HAP-1 (cell line): ENCODE results near the gene FGF7.
A peak's percentile ranks its signal among the peaks of the same experiment; 100 is the strongest.

ENCODE experiments used
- DNase-seq, 2 experiments: peaks; one replicate each; pipeline ENCODE4 v3.0.0-alpha.2; 2016 to 2020; ENCODE audit warnings: low spot score in 2 of 2
- H3K27me3 ChIP-seq: fragments of 250-450 bp; sonication (Bioruptor Pico); 2 replicates; pipeline ENCODE4 v1.5.1; 2020; ENCODE audit warnings: low read depth, mild to moderate bottlenecking, moderate library complexity
- H3K36me3 ChIP-seq: fragments of 250-450 bp; sonication (Bioruptor Pico); replicated peaks from 2 replicates; pipeline ENCODE4 v1.5.1; 2020; ENCODE audit warnings: mild to moderate bottlenecking
- H3K4me1 ChIP-seq: fragments of 250-450 bp; sonication (Bioruptor Pico); 2 replicates; pipeline ENCODE4 v1.5.1; 2020; ENCODE audit warnings: mild to moderate bottlenecking
- H3K4me3 ChIP-seq: fragments of 250-450 bp; sonication (Bioruptor Pico); 2 replicates; pipeline ENCODE4 v1.5.1; 2020; ENCODE audit warnings: mild to moderate bottlenecking, moderate library complexity
- H3K9me3 ChIP-seq: fragments of 250-450 bp; sonication (Bioruptor Pico); 2 replicates; pipeline ENCODE4 v1.5.1; 2020; ENCODE audit warnings: mild to moderate bottlenecking, moderate library complexity
- in situ Hi-C: fragments of 300-500 bp; cut with MboI; formaldehyde crosslinking; loops from 3 replicates; pipeline ENCODE4 v1.14.3; 2020; ENCODE audit warnings: low sequenced_read_pairs, inconsistent platforms, mixed read lengths

The FGF7 gene

DNA sequence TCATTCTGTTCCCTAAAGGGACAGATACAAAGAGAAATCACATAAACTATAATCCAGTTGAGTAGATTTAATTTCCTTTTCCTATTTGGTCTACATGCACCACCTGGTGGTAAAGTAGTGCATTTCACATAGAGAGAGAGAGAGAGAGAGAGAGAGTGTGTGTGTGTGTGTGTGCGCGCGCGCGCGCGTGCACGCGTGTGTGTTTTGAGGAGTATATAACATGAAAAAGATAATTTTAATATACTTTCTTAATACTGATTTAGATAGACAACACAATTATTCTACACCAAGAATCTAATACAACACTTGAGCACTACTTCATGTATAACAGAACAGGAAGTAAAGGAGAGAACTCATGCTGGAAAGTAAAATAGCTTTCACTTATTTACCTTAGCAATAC, 1.1 kb upstream of the FGF7 start:
- no peaks in the 10 kb centered on the region for H3K27me3 ChIP-seq
- DNase-seq, result peak; percentile 49 to 73
- H3K36me3 ChIP-seq, result no peaks in the 10 kb centered on the region
- H3K9me3 ChIP-seq, result no peaks in the 10 kb centered on the region
- no peak overlapping the region for H3K4me3 ChIP-seq
- in situ Hi-C loops, result loop anchor here (25.0 kb wide), 1 partner anchor 560 kb away; no protein-coding TSS in a partner anchor
- H3K4me1 ChIP-seq, result peaks cover 6% of the 10 kb centered on the region; the same call in 1 of the 2 replicates

GRCh38 chr15:49423901-49424550, 984 bp downstream of the FGF7 start:
- Histone ChIP-seq H3K36me3 (no peaks in the 10 kb centered on the region), H3K4me3 (no peak overlapping the region), H3K4me1 (peaks cover 6% of the 10 kb centered on the region; the same call in 1 of the 2 replicates), H3K9me3 (no peaks in the 10 kb centered on the region), H3K27me3 (no peaks in the 10 kb centered on the region)
- in situ Hi-C loops, result loop anchor here (25.0 kb wide), 1 partner anchor 562 kb away; no protein-coding TSS in a partner anchor
- DNase-seq, result no peak

GRCh38 chr15:49424954-49425353, 1.9 kb downstream of the FGF7 start:
- Histone ChIP-seq H3K4me1 (peaks cover 6% of the 10 kb centered on the region; the same call in 1 of the 2 replicates), H3K9me3 (no peaks in the 10 kb centered on the region), H3K27me3 (no peaks in the 10 kb centered on the region), H3K36me3 (no peaks in the 10 kb centered on the region), H3K4me3 (no peak overlapping the region)
- in situ Hi-C loops, result loop anchor here (25.0 kb wide), 1 partner anchor 563 kb away; no protein-coding TSS in a partner anchor
- no peak for DNase-seq

DNA sequence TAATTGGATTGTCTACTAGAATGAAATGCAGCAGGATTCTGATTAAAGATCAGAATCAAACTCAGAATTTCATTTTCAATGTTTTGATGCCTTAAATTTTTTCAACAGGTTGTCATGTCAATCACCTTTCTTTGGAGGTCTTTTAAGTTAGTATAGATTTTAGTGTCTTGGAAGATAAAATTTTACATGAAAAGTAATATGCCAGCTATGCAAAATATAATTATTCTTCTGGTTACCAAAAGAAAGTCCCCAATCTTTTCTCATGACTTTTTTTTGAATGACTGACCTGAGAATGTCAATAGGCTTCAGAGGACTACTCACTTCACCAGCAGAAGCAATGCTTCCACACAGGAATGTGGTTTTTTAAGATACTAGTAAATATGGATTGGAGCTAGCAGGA, 4.3 kb downstream of the FGF7 start:
- no peak for DNase-seq
- H3K4me3 ChIP-seq, result no peak overlapping the region

DNA sequence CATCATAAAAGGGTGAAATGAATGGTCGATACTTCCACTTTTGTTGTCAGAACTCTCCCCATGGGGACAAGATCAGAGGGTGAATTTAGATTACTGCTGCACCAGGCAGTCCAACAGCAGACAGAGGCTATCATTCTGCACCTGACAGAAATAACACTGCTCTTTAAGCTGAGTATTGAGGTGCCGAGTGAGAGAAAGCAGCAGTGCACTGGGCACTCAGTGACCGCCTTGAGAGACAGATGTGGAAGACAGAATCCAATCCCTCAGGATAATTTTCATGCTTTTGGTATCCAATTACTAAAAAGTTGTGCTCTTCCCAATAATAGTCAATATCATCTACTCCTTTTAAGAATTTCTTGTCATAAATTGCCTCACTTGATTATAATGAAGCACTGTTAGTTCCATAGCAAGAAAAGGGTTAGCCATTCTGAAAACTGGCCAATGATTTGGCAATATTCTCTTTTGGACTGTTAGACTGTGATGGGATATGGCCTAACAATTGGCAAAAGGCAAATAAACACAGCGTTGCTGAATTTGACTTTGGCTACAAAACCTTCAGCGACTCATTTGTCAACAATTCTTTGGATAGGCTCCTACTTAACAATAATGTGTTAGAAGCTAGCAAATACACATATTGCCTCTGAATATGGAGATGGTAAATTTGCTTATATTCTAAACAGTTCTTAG, 5.5 kb downstream of the FGF7 start:
- in situ Hi-C loops, result no loop called here
- no peak overlapping the region for H3K4me3 ChIP-seq
- no peaks in the 10 kb centered on the region for H3K4me1 ChIP-seq
- DNase-seq, result no peak
- H3K27me3 ChIP-seq, result no peaks in the 10 kb centered on the region
- no peaks in the 10 kb centered on the region for H3K9me3 ChIP-seq
- no peaks in the 10 kb centered on the region for H3K36me3 ChIP-seq

More for the DNA sequence above, 4.3 kb downstream of the FGF7 start:
- H3K36me3 ChIP-seq, result no peaks in the 10 kb centered on the region
- no peaks in the 10 kb centered on the region for H3K9me3 ChIP-seq
- H3K4me1 ChIP-seq, result peaks cover 6% of the 10 kb centered on the region; the same call in 1 of the 2 replicates
- no peaks in the 10 kb centered on the region for H3K27me3 ChIP-seq
- in situ Hi-C loops, result no loop called here

GRCh38 chr15:49430046-49430445, 7.0 kb downstream of the FGF7 start:
- no peaks in the 10 kb centered on the region for H3K27me3 ChIP-seq
- no peaks in the 10 kb centered on the region for H3K36me3 ChIP-seq
- in situ Hi-C loops, result no loop called here
- no peak overlapping the region for H3K4me3 ChIP-seq
- H3K9me3 ChIP-seq, result no peaks in the 10 kb centered on the region
- H3K4me1 ChIP-seq, result no peaks in the 10 kb centered on the region
- DNase-seq, result no peak

- H3K4me3 ChIP-seq, result no peak overlapping the region
- no peaks in the 10 kb centered on the region for H3K36me3 ChIP-seq
- in situ Hi-C loops, result no loop called here
- peaks cover 5% of the 10 kb centered on the region for H3K4me1 ChIP-seq
- no peak for DNase-seq
- H3K27me3 ChIP-seq, result no peaks in the 10 kb centered on the region
- H3K9me3 ChIP-seq, result no peaks in the 10 kb centered on the region
These were observed 12.1 kb downstream of the FGF7 start for GRCh38 chr15:49435174-49435573.

- no peak for DNase-seq
- Histone ChIP-seq H3K4me1 (peaks cover 7% of the 10 kb centered on the region), H3K36me3 (no peaks in the 10 kb centered on the region), H3K9me3 (no peaks in the 10 kb centered on the region), H3K4me3 (no peak overlapping the region), H3K27me3 (no peaks in the 10 kb centered on the region)
- in situ Hi-C loops, result no loop called here
These were observed 13.7 kb downstream of the FGF7 start for GRCh38 chr15:49436751-49437150.

- H3K27me3 ChIP-seq, result no peaks in the 10 kb centered on the region
- H3K36me3 ChIP-seq, result no peaks in the 10 kb centered on the region
- no peaks in the 10 kb centered on the region for H3K9me3 ChIP-seq
- H3K4me3 ChIP-seq, result no peak overlapping the region
- DNase-seq, result no peak
- H3K4me1 ChIP-seq, result peaks cover 12% of the 10 kb centered on the region
- in situ Hi-C loops, result no loop called here
These were observed 16.1 kb downstream of the FGF7 start for GRCh38 chr15:49438962-49439631.

DNA sequence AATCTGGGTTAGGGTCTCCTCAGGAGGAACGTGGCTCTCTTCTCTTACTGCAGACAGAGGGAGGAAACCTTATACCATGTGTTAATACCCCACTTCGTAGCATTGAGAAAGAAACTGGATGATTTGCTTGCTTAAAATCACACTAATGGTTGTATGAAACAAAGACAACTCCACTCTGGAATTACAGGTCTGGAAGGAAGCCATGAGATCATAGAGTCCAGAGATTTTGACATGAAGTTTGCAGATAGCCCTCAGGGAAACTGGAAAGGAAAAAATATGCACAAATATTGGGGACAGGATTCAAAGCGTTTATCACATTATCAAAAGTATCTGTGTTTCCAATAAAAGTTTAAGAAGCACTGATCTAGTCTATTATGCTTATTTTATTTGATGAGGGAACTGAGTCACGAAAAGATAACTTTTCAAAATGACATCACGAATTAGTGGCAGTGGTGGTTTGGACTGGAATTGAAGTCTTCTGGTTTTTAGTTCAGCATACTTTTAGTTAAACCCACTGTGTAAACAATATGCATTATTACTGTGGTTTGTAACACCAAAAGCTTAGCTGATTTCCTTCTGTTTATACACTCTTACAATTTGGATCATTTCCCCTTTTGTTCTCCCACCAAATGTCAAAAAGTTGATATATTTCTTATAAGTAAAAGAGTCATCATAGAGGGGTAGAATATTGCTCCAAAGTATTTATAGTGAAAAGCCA, 16.8 kb downstream of the FGF7 start:
- Histone ChIP-seq H3K4me3 (no peak overlapping the region), H3K4me1 (peaks cover 12% of the 10 kb centered on the region), H3K36me3 (no peaks in the 10 kb centered on the region), H3K27me3 (no peaks in the 10 kb centered on the region), H3K9me3 (no peaks in the 10 kb centered on the region)
- DNase-seq, result no peak
- in situ Hi-C loops, result no loop called here

DNA sequence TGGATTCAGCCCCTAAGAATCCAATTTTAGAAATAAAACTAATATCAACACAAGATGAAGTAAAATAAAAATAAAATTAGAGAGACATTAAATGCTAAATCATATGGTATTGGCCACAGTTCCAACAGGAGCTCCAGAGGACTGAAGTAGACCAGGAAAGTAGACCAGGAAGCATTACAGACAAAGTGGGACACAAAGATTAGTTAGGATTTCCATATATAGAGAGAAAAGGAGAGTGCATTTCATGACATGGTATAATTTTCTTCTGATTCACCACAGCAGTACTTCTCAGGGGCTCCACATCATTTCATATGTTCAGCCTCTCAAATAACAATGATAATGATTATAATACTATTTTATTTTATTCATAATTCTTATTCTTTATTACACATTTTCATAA, 18.3 kb downstream of the FGF7 start:
- DNase-seq, result no peak

DNA sequence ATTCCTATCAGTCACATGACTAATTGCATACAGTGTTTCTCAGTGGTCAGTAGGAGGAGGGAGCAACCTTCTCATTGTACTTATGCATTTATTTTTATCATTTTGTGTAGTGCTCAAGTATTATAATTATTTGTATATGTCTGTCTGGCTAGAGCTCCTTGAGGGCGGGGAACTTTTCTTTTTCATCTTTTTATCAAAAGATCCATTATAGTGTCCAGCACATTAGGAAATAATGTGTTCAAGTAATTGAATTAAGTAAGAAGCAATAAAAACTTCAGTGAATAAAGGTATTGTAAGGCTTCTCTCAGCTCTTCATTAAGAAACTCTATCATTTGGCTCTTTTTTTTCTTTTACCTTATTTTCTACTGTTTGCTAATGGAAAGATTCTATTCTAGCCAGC, 18.8 kb downstream of the FGF7 start:
- Histone ChIP-seq H3K36me3 (no peaks in the 10 kb centered on the region), H3K4me3 (no peak overlapping the region), H3K27me3 (no peaks in the 10 kb centered on the region), H3K4me1 (peaks cover 12% of the 10 kb centered on the region), H3K9me3 (no peaks in the 10 kb centered on the region)
- no peak for DNase-seq
- in situ Hi-C loops, result no loop called here

More for the DNA sequence above, 18.3 kb downstream of the FGF7 start:
- peaks cover 12% of the 10 kb centered on the region for H3K4me1 ChIP-seq
- no peak overlapping the region for H3K4me3 ChIP-seq
- no peaks in the 10 kb centered on the region for H3K36me3 ChIP-seq
- in situ Hi-C loops, result no loop called here
- no peaks in the 10 kb centered on the region for H3K9me3 ChIP-seq
- H3K27me3 ChIP-seq, result no peaks in the 10 kb centered on the region

- no peak overlapping the region for H3K4me3 ChIP-seq
- no peaks in the 10 kb centered on the region for H3K27me3 ChIP-seq
- in situ Hi-C loops, result no loop called here
- H3K9me3 ChIP-seq, result no peaks in the 10 kb centered on the region
- DNase-seq, result no peak
- no peaks in the 10 kb centered on the region for H3K4me1 ChIP-seq
- H3K36me3 ChIP-seq, result no peaks in the 10 kb centered on the region
These were observed 29.6 kb downstream of the FGF7 start for GRCh38 chr15:49452595-49452994.
